NCI-H2196 (cell line): ENCODE measurements around the gene MAML2.

Experiments
- DNase-seq: peaks from one replicate; lab custom pipeline; 2025; ENCODE audit not compliant: unreplicated experiment; lab: John Stamatoyannopoulos, UW

Gene MAML2

DNA sequence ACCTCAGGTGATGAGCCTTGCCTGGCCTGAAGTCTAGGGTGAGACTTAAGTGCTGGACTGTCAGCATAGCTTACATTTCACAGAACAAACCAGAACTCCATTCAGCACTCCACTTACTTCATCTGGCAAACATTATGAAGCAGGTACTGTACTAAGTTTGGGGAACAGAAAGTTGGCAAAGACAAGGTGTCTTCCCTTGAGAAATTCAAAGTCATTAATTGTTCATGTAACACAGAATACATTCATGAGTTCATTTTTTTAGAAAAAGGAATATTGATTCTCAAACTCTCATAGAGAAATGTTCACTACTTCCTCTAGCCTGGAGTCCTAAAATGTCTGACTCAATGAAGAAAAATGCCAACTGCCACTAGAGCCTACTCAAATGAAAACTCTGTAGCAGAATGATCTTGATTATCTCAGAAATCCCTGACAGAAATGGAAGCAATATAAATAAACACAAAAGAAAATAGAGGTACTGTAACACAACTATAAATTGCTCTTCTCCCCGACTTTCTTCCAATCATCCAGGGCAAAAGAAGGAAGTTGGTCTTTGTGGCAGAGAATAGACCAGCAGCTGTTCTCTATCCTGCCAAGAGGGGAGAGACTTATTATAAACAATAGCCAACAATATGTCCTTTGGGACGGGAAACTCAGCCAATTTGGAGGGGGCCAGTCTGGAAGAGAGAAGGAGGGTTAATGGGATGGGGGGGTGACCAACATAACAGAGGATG lies 289.9 kb downstream of the MAML2 start:
- DNase-seq: no peak

DNA sequence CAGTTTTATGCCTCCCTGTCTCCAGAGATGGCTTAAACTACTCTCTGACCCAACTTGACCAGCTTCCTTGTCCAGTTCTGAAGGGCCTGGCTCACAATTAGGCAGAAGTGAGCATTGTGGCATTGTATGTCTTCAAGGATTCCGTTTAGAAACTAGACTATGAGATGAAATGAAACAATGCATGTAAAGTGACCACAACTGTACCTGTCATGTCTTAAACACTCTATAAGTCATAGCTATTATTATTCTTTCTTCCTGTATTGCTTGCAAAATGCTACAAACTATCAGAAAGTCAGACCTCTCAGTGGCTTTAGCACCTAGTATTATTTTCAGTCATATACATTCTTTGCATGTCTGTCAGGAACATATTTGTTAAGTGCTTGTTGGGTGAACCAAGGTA lies 291.2 kb downstream of the MAML2 start:
- DNase-seq: no peak

DNA sequence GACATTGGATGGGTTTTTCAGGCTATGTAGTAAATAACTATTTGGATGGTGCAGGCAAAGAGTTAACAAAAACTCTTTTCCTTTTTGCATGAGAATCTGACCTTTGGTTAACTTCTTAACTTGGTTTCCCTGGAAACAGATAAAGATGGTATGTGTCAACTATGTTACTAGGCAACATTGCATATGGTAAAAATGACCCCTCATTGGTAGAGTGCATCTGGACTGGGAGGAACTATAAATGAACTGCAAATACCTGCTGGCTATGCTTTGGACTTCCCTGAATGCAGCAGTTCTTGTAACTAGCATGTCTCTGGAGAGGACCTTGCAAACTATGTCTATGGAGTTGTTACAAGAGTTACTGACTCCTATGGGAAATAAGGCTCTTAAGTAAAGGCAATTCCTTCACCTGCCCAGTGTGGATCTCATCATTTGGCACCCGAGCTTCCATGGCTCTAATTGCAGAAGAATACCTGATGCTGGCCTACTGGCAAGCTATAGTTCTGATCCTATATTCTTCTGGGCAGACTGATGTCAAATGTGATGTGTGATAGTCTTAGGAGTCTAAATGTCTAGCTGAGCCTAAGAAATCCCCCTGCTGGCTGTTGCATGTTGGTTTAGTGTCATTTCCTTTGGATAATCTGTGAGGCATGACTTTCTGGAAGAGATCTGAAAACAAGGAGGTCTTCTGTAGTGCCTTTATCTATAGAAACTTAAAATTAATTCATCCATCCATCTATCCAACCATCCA lies 292.4 kb downstream of the MAML2 start:
- DNase-seq: no peak

DNA sequence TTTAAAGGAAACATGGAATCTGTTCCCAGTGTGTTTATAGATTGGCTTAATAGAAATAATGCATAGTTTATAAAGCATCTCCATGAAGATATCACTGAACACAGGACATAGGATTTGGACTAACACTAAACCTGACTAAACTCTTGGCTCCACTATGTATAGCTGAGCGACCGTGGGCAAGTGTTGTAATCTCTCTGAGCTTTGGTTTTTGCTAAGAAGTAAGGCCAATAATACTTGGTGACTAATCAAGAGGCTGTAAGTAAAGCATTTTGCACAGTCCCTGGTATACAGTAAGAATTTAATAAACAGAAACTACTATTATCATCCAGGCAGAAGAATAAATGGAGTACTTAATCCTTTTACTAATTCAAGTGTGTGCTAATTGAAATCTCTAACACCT lies 293.6 kb downstream of the MAML2 start:
- DNase-seq: no peak

DNA sequence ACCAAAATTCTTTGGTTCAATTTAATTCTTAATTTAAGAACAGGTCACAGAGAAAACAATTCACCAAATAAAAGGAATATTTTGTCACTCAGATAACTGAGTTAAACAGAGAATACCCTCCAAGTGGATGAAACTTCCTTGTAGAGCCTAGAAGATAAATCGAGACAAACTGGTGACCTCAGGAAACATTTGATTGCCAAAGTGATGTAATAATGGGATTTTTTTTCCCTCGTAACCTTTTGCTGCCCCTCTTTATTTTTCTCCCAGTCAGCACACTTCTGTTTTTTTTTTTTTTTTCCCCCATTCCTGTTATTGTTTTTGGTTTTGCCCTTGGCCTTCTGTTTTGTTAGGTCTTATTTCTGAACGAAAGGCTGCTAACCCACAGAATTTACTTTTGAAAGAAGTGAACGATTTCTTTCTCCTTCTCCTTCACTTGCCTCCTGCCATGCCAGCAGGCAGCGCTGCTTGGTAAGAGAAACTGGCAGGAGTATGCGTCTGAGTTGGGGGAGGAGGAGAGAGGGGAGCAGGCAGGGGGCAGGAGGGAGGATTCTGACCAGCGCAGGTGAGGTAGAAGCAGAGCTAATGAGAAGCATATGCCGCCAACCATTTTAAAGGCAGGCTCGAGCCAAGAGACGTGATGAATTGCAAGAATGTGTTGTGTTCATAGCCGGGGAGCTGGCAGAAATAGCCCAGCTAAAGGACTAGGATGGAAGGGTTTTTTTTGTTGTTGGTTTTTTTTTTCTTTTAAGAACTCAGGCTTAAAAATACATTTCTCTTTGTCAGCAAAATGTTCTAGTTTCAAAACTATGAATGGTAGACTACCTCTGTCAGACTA lies 297.2 kb downstream of the MAML2 start:
- DNase-seq: no peak

DNA sequence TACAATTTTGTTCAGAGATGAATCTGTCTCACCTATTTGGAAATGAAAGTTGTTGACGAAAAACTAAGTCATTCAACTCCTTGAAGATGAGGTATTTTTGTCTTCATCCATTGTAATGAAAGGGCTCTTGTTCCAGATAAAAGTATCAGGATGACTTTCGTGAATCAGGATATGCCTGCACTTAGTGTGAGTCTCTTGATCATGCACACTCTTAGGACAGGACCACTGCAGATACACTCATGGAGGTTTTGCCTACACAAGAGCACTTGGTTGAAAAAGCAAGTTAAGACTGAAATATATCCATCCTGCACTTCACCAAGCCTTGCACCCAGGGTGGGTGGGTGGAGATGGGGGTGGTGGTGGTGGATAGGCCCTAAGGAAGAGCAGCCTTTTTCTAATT lies 298.2 kb downstream of the MAML2 start:
- DNase-seq: no peak

DNA sequence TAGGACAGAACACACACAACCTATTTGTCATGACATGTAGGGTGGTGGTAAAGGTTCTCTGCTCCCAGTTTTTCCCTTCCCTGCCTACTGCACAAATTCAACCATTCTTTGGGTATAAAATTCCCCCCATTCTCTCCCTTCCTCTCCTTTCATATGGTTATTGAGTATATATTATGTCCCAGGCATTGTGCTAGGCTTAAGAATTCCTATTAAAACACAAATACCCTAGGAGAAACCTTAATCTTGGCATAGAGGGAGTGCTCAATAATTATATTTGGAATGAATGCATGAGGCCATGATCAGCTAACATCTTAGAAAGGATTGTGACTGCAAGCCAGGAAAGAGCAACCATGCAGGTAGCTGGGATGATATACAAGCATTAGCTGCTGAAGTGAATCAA lies 298.7 kb downstream of the MAML2 start:
- DNase-seq: no peak

DNA sequence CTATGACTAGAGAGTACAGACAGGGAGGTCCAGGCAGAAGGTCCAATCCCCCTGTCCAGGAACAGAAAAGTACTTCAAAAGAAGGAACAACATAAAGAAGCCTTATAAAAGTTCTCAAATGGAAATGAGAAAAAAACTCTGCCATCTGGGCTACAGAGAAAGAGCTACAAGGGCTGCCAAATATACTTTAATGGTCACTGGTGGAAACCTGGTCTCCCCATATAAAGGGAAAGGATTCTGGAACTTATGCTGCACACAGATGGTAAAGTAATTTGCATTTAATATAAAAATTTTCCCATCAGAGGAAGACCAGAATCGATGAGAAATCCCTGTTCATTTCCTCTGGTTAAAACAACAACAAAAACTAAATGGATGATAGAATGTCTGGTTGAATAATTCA lies 299.7 kb downstream of the MAML2 start:
- DNase-seq: no peak

DNA sequence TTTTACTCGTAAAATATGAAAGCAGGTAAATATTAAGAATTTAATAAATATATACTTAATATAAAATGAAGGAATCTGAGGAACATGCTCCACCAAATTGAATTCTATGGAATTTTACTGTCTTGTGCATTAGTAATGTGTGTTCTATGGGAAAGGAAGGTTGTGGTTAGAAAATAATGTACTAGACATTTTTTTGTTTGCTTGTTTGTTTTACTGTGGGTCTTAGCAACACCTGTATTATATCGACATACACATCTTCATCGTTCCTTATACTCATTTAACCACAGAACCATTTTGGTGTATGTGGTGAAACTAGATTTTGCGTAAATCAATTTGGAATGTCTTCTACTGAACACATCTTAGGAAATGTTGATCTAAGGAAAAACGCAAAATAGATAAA lies 304.9 kb downstream of the MAML2 start:
- no peak for DNase-seq

DNA sequence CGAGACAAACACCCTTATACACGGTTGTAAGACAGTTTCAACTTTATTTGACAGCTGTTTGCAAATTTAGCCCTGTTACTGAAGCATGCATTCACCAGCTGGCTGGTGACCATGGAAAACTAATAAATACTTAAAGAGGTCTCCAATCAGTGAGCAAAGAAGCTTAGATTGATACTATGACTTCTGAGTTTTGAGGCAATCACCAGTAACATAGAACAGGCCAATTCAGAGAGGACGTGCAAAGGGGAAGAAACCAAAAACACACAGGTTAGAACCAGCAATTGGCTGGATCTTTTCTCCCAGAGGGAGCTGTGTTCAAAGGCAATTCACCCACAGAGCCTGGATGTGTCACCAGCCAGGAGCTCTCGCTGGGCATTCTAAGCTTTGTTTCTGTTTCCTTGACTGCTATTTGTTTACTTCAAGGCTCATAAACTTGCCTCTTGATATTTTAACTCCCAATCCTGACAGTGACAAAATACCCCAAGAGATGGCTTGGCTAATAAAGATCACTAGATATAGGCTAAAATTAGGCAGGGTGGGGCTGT lies 305.5 kb downstream of the MAML2 start:
- peak; percentile 10 for DNase-seq

DNA sequence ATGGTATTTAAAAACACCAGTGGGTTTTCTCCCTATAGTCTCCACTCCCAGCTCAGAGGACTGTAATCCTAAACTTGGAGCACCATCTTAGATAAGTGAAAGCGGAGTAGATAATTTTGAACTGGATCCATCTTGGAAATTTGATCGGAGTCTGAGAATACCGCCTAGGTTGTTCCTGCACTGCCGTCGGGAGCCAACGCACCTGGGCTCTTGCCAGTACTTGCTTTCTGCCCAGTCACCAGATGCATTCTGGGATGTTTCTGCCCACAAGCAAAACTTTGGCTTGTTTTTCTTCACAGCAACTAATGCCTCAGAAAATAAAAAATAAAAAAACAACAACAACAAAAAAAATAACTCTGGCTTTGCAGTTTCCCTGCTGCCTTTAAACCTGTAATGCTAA lies 306.1 kb downstream of the MAML2 start:
- no peak for DNase-seq

DNA sequence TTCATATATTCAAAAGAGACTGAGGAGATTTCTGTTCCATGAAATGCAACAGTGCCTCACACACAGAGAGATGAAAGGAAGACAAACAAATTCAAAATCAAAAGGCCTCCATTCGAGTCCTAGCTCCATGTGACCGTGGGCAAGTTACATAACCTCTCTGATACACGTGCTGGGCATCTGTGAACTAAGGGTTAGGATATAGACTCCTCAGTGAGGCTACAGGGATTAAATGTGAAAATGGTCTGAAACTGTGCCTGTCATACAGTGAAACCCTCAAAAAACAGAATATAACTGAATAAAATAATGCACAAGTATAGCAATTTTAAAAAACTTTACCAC lies 307.3 kb downstream of the MAML2 start:
- DNase-seq: no peak

DNA sequence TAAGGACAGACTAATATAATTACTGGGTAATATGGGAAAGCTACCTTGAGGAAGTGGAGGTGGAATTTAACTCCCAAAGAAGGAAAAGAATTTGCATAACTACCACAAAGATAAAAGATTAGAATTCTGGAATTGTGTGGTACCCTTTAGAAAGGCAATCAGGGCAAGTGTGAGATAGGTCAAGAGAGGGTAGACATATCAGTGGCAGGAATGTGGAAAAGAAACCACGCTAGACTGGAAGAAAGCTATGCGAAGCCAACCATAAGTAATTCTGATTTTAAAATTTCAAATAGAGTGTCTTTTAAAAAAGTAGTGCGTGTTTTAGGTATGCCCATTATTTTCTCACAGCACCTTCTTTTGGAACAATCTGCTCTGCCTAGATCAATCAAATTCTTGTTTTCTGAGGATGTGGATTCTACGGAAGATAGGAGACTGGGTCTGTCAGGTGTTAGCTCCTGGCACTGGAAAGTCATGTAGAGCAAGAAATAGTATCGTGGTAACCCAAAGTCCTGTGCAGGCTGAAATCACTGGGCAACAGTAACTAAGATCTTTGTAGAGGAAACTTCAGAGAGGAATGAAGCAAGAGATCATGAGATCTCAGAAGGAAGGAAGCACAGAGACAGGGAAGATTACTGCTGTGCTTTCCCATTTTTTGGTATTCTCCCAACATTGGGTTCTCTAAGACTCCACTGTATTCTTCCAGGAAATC lies 307.8 kb downstream of the MAML2 start:
- no peak for DNase-seq

DNA sequence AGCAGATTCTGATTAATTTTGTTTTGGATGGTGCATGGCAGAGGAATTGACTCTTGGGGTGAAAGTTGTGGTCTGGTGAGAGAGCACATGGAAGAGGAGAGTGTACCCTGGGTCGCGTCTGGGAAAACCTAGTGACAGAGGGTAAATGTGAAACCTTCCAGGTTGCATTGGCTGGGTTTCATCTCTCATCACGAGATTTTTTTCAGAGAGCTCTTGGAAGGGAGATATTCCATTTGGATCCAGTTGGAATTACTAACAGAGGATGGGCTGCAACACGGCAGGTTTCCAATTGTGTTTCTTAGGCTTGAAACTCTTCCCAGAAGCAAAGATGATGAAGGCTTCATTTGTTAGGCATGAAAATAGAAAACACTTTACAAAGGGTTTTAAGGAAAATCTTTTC lies 309.4 kb downstream of the MAML2 start:
- DNase-seq: no peak

DNA sequence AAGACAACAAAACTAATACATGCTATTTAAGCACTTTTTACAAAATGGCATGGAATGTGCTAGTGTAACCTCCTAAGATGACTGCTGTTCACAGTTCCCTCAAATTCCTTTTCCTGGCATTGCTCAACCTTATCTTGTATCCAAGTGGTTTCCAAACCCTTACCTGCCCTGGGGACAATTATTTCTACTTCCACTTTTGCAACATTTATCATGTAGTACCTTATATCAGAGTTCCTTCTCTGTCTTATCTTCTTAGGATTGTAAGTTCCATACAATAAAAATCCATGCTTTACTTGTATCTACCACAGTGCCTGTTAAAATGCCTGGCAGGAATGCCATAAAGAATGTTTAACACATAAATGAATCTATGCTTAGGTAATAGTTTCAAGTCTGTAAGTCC lies 309.9 kb downstream of the MAML2 start:
- DNase-seq: no peak

DNA sequence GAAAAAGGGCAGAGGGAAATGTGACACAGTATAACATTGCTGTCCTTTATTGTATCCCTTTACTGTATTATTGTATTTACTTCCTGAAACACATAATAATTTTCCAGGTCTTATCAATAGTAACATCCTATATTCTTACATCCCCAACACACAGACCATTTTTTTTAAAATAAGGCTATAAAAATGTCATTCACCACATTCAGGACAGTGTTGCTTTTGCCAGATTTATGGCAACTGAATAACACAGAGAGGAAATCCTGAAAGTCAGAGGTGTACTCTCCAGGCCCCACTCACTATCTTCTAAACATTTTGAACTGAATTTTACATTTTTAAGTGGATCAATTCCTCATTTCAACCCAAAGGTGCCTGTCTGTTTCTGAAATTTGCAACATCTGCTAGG lies 314.2 kb downstream of the MAML2 start:
- DNase-seq: no peak

DNA sequence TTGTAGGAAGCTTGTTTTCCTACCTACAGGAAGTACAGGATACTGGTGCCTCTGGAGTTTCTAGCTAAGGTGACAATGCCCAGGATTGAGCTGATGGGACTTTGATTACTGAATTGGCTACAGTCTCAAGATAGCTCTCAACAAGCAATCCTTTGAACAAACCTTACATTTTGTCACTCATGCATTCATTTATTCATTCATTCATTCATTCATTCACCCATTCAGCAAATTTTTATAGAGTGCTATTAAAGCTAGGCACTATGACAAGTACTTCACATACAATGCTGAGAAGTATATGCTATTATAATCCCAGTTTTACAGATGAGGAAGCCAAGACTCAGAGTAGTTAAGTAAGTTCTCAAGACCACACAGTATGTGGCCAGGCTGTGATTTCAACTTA lies 316.0 kb downstream of the MAML2 start:
- no peak for DNase-seq

DNA sequence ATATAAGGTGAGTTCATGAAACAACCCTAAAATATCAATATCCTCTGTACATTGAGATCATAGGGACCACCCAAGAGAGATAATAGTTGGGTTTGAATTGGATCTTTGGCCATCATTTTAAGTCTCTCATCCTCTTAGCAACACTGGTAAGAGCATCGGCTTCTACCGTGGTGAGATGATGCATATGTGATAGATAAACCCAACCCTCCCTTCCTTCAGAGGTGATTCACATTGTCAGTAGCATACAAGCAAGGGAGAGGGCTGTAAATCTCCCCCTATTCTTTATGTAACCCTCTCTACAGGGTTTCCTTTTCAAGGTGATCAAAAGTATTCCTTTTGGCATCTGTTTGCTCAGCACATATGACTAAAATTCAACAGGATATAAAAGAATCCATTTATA lies 316.7 kb downstream of the MAML2 start:
- no peak for DNase-seq

DNA sequence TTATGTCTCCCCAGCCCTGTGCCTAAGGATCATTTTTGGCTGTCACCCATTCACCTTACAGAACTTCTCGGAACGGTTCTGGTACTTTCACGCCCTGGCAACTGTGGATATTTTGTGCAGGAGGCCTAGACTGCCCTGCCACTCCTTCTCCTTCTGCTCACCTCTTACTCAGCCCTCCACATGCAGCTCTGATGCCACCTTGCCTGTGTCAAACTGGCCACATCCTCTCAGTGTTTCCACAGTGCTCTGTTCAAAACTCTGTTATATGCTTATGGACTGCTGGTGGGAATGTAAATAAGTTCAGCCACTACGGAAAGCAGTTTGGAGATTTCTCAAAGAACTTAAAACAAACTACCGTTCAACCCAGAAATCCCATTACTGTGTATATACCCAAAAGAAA lies 318.3 kb downstream of the MAML2 start:
- no peak for DNase-seq

DNA sequence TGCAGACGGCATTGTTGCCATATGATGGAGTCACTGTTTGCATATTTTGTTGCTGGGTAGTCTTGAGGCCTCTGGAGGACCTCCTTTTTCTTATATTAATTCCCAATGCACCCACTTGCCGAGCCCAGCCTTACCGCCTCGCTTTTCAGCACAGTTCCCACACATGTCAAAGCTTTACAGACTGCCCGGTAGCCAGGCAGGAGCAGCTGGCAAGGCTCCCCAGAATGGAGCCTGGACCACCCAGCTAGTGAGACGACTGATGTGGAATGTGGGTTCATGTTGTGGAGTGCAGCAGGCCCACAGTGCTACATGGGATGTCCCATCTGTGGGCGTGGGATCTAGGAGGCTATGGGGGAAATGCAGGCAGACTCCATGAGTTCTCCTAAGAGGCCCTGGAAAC lies 319.7 kb downstream of the MAML2 start:
- no peak for DNase-seq
